Neural cell (in vitro differentiated cells): ENCODE results near the gene ADAMTS15. TPM values are rescaled to one million over a fixed set of nuclear protein-coding genes. Genes with fewer than 3 reads are reported as not detected.
"Not testable (repeated sequence)": the region's sequence is repeated elsewhere in the genome, so short reads cannot be mapped to it uniquely, and the experiment has no call there.

Source experiments
- H2AFZ ChIP-seq: fragments of 200-600, 300-800 bp; sonication (generic), shearing (Covaris generic); 2 replicates; pipeline ENCODE4 v1.6.0; 2014; ENCODE audit warnings: low read depth, mild to moderate bottlenecking, antibody characterized with exemption, low read length, moderate library complexity
- H3F3A ChIP-seq: fragments of 200-600 bp; shearing (Covaris generic); 2 replicates; pipeline ENCODE4 v1.6.1; 2016; ENCODE audit warnings: mild to moderate bottlenecking, moderate library complexity, mixed read lengths, antibody characterized with exemption, low read length; ENCODE audit not compliant: insufficient read depth, poor library complexity, severe bottlenecking
- H3K27ac ChIP-seq: fragments of 200-600, 300-800 bp; sonication (generic), shearing (Covaris generic); 2 replicates; pipeline ENCODE4 v1.5.1; 2014; ENCODE audit warnings: mild to moderate bottlenecking, low read length, moderate library complexity
- H3K27me3 ChIP-seq: fragments of 300-800, 200-600 bp; sonication (generic), shearing (Covaris generic); 2 replicates; pipeline ENCODE4 v1.6.0; 2014; ENCODE audit warnings: mild to moderate bottlenecking, low read depth, low read length, moderate library complexity; ENCODE audit not compliant: insufficient read depth
- H3K36me3 ChIP-seq: fragments of 300-800, 200-600 bp; sonication (generic), shearing (Covaris generic); 2 replicates; pipeline ENCODE4 v1.5.1; 2014; ENCODE audit warnings: mild to moderate bottlenecking, antibody characterized with exemption, low read length, moderate library complexity; ENCODE audit not compliant: insufficient read depth
- H3K4me2 ChIP-seq: fragments of 300-800, 200-600 bp; sonication (generic), shearing (Covaris generic); 2 replicates; pipeline ENCODE4 v1.6.0; 2014; ENCODE audit warnings: mild to moderate bottlenecking, low read length
- H3K4me3 ChIP-seq: fragments of 300-800, 200-600 bp; sonication (generic), shearing (Covaris generic); 2 replicates; pipeline ENCODE4 v1.5.1; 2014; ENCODE audit warnings: mild to moderate bottlenecking, low read length, moderate library complexity
- H3K79me2 ChIP-seq: fragments of 200-600 bp; shearing (Covaris generic); replicated peaks from 2 replicates; pipeline ENCODE4 v1.6.0; 2014; ENCODE audit warnings: mild to moderate bottlenecking, low read length, moderate library complexity; ENCODE audit not compliant: insufficient read depth
- H3K9ac ChIP-seq: fragments of 300-800, 200-600 bp; sonication (generic), shearing (Covaris generic); 2 replicates; pipeline ENCODE4 v1.6.1; 2016; ENCODE audit warnings: mild to moderate bottlenecking, low read length, mixed read lengths
- H3K9me2 ChIP-seq: fragments of 200-600 bp; shearing (Covaris generic); 2 replicates; pipeline ENCODE4 v1.6.1; 2016; ENCODE audit warnings: mild to moderate bottlenecking, low read length, mixed read lengths; ENCODE audit not compliant: insufficient read depth
- H3K9me3 ChIP-seq: fragments of 200-600, 300-800 bp; sonication (generic), shearing (Covaris generic); 2 replicates; pipeline ENCODE4 v1.6.1; 2016; ENCODE audit warnings: mild to moderate bottlenecking, mixed run types, low read length, moderate library complexity, mixed read lengths
- H4K20me1 ChIP-seq: fragments of 200-600 bp; shearing (Covaris generic); 2 replicates; pipeline ENCODE4 v1.6.1; 2016; ENCODE audit warnings: mild to moderate bottlenecking, mixed run types; ENCODE audit not compliant: insufficient read depth
- CTCF ChIP-seq: fragments of 450-650 bp; IDR thresholded peaks from 2 replicates; pipeline ENCODE4 v1.5.1; 2014; ENCODE audit warnings: antibody characterized with exemption, mild to moderate bottlenecking, moderate library complexity; ENCODE audit not compliant: poor library complexity, severe bottlenecking
- EP300 ChIP-seq: fragments of 450-650 bp; conservative IDR thresholded peaks from 2 replicates; pipeline ENCODE4 v1.6.1; 2014; ENCODE audit warnings: antibody characterized with exemption, mild to moderate bottlenecking, moderate library complexity; ENCODE audit not compliant: poor library complexity, severe bottlenecking
- EZH2 ChIP-seq: fragments of 200-600, 300-800 bp; shearing (Covaris generic), sonication (generic); IDR thresholded peaks from 2 replicates; pipeline ENCODE4 v1.6.1; 2014; ENCODE audit warnings: antibody characterized with exemption, low read length, borderline replicate concordance, mild to moderate bottlenecking; ENCODE audit not compliant: insufficient read depth, poor library complexity, severe bottlenecking
- MXI1 ChIP-seq: fragments of 450-650 bp; conservative IDR thresholded peaks from 2 replicates; pipeline ENCODE4 v1.6.1; 2014; ENCODE audit warnings: antibody characterized with exemption, mild to moderate bottlenecking; ENCODE audit not compliant: poor library complexity, severe bottlenecking
- POLR2AphosphoS5 ChIP-seq: IDR thresholded peaks from 2 replicates; pipeline ENCODE4 v1.6.1; 2012
- RAD21 ChIP-seq: fragments of 450-650 bp; conservative IDR thresholded peaks from 2 replicates; pipeline ENCODE4 v1.6.1; 2014; ENCODE audit warnings: antibody characterized with exemption, mild to moderate bottlenecking, moderate library complexity
- REST ChIP-seq: IDR thresholded peaks from 2 replicates; pipeline ENCODE4 v1.6.1; 2012; ENCODE audit warnings: borderline replicate concordance
- SMC3 ChIP-seq: fragments of 450-650 bp; conservative IDR thresholded peaks from 2 replicates; pipeline ENCODE4 v1.6.1; 2014; ENCODE audit warnings: antibody characterized with exemption, mild to moderate bottlenecking, moderate library complexity; ENCODE audit not compliant: poor library complexity
- TAF1 ChIP-seq: IDR thresholded peaks from 2 replicates; pipeline ENCODE4 v1.6.1; 2012; ENCODE audit warnings: low read depth
- polyA plus RNA-seq: library from polyadenylated mRNA; depleted of rRNA; stranded (reverse); fragments of >200 nt; gene quantifications from 2 replicates; pipeline ENCODE4 v1.2.3, GENCODE V29; 2014

Gene ADAMTS15
- polyA plus RNA-seq, 1 donor from 2014 or later: 1.1 TPM

GRCh38 chr11:130436171-130436570 lies 12.3 kb upstream of the ADAMTS15 start:
- no peak overlapping the region for H2AFZ ChIP-seq
- TF ChIP-seq RAD21 (no peak), MXI1 (no peak), POLR2AphosphoS5 (no peak), EP300 (no peak), EZH2 (no peak), TAF1 (no peak), SMC3 (no peak), CTCF (no peak), REST (no peak)
- no peak overlapping the region for H3K4me2 ChIP-seq

GRCh38 chr11:130437848-130438247 lies 10.6 kb upstream of the ADAMTS15 start:
- Histone ChIP-seq H3K9ac (no peak overlapping the region), H3K36me3 (no peaks in the 10 kb centered on the region), H3K9me2 (no peaks in the 10 kb centered on the region), H4K20me1 (no peaks in the 10 kb centered on the region), H3K4me3 (no peak overlapping the region), H3K27ac (peak overlapping the region; percentile 35), H3K79me2 (no peaks in the 10 kb centered on the region), H2AFZ (no peak overlapping the region), H3K9me3 (no peaks in the 10 kb centered on the region), H3F3A (no peaks in the 10 kb centered on the region), H3K4me2 (no peak overlapping the region), H3K27me3 (no peaks in the 10 kb centered on the region)
- TF ChIP-seq TAF1: no peak
- peak; percentile 87 for TF ChIP-seq EP300
- TF ChIP-seq SMC3: no peak
- no peak for TF ChIP-seq MXI1
- no peak for TF ChIP-seq CTCF
- no peak for TF ChIP-seq EZH2
- peak; percentile 40 for TF ChIP-seq REST
- TF ChIP-seq POLR2AphosphoS5: peak; percentile 78
- no peak for TF ChIP-seq RAD21

More at GRCh38 chr11:130436171-130436570, 12.3 kb upstream of the ADAMTS15 start:
- no peaks in the 10 kb centered on the region for H3K79me2 ChIP-seq
- H3K9ac ChIP-seq: no peak overlapping the region
- no peaks in the 10 kb centered on the region for H4K20me1 ChIP-seq
- no peaks in the 10 kb centered on the region for H3K9me2 ChIP-seq
- no peaks in the 10 kb centered on the region for H3K9me3 ChIP-seq
- no peaks in the 10 kb centered on the region for H3K27me3 ChIP-seq
- H3K27ac ChIP-seq: no peak overlapping the region
- H3K4me3 ChIP-seq: no peak overlapping the region
- no peaks in the 10 kb centered on the region for H3F3A ChIP-seq
- H3K36me3 ChIP-seq: no peaks in the 10 kb centered on the region

GRCh38 chr11:130438401-130439159 lies 9.9 kb upstream of the ADAMTS15 start:
- H3K27ac ChIP-seq: peak overlapping the region; percentile 35
- not testable (repeated sequence) for H3K36me3 ChIP-seq, H3K27me3 ChIP-seq, H3K9ac ChIP-seq, H3K4me2 ChIP-seq, H3K9me3 ChIP-seq, H3K9me2 ChIP-seq, H3F3A ChIP-seq, H4K20me1 ChIP-seq, H3K4me3 ChIP-seq, H3K79me2 ChIP-seq, H2AFZ ChIP-seq
